Body of pancreas (tissue), 4 donors: Measurements from ENCODE around the gene DHX34.

ENCODE experiments used
- CTCF ChIP-seq, 7 experiments: fragments of 450-650 bp in 4 of 7; fragments of 200-600 bp in 3 of 7; sonication (generic) in 3 of 7; IDR thresholded peaks; one replicate each; pipeline ENCODE4 v1.5.1; 2016 to 2019; ENCODE audit warnings: antibody characterized with exemption in 7 of 7
- POLR2A ChIP-seq, 3 donors: fragments of 450-650 bp; IDR thresholded peaks; one replicate each; pipeline ENCODE4 v1.6.1; 2016; ENCODE audit warnings: antibody characterized with exemption in 3 of 3, mild to moderate bottlenecking in 2 of 3

DNA sequence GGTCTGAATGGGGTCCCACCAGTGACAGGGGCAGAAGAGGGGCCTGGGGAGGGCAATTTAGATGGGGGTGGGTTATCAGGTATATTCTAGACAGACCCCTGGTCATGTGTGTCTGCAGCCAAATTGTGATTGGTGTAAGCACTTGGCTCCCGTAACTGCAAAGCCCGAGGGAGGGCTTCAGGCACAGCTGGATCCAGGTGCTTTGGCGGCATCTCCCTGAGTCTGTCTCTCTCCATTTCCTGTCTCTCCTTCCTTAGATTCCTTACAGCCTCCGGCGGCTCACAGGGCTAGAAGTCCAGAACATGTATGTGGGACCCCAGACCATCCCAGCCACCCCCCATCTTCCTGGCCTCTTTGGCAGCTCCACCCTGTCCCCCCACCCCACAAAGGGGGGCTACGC lies 31.4 kb downstream of the DHX34 start:
- TF ChIP-seq POLR2A (IDR thresholded peaks at IDR 0.05), result no peak
- no peak for TF ChIP-seq CTCF (IDR thresholded peaks at IDR 0.05)
